Stimulated activated CD8-positive, alpha-beta memory T cell treated with anti-CD3 and anti-CD28 coated beads, Interleukin-15, amount 100 ng/mL, for 4 hours (primary cell): ENCODE measurements around the gene IL3.
A peak's percentile ranks its signal among the peaks of the same experiment; 100 is the strongest.

ENCODE experiments used
- DNase-seq, 2 donors: peaks; one replicate each; pipeline ENCODE4 v3.0.0-alpha.2; 2020; ENCODE audit warnings: low read depth in 2 of 2

IL3 gene

DNA sequence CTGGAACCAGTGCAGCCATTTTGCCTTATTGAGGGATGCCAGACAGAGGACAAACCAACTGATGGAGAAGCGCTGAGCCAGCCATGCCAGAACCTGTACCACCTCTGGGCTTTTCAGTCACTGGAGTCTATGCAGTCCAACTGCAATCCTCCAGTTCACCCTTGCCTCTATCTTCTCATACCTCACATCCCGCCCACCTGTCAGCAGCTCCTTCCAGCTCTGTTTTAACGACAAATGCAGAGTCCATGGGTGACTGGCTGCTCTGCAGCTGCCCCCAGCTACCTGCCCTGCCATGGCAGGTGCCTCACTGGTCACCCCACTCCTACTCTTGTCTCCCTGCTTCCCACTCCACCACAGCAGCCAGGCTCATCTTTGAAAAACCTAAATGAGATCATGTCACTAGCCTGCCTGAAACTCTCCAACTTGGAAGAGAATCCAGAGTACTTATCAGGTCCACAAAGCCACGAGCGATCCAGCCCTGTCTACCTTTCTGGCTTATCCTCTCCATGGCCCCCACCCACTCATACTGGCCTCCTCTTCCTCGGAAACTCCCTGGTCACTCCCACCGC, 35.0 kb upstream of the IL3 start:
- no peak for DNase-seq

DNA sequence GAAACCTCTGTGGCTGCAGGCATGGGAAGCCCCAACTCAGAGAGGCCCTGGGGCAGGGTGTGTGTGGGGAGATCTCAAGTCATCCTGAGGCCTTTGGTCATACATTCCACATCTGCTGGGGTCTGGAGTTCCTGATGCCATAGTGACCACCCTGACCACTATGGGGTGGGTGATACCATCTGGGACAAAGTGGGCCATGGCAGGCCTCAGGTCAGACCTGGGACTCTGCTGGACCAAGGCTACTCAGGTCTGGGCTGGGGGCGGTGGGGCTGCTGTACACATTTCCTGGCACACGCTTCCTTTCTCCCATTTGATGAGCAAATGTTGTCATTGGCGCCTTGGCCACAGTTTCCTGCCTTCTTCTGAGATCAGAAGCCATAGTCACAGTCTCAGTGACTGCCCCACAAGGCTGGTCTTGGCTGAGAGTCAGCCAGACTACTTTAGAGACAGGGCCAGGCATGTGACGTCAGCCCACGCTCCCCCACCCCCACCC, 33.9 kb upstream of the IL3 start:
- no peak for DNase-seq

DNA sequence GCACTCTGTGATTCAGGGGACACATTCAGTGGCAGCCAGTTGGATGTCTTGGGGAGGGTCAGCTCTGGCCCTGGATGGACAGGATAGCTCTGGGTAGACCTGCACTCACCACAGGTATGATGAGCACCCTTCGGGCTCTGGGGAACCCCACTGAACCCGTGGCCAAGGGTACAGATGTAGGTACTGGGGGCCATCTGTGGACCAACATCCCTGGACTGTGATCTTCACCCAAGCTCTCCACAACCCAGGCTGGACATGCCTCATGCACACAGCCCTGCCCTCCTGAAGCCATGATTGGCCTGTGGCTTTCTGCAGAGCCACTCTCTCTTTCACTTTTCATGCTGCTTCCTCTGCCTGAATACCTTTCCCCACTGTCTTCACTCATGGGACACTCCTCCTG, 33.4 kb upstream of the IL3 start:
- DNase-seq = no peak

DNA sequence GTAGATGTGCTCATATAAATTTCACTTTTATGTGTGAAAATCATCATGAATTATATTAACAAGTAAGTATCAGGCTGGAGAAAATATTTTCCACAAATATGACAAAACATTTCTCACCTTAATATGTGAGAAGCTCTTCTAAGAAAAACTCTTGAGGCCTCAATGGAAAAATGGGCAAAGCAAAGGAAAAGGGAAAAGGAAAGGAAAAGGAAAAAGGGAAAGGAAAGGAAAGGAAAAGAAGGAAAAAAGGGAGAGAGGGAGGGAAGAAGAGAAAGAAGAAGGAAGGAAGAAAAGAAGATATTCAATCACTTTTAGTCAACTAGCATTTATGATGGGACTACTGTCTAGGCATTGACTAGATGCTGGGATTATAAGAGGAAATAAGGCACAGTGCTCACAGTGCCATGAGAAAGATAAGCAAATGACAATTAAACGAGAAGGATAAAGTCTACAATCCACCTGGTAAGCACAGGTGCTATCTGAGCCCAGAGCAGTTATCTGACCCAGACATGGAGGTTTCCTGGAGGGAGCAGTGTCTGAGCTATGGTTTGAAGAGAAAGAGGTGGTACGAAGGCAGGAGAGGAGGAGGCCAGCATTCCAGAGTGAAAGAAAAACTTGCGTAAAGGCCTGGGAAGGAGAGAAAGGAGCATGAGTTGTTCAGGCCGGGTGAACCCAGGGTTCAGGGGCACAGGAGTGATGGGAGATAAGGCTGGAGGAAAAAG, 30.7 kb upstream of the IL3 start:
- no peak for DNase-seq

DNA sequence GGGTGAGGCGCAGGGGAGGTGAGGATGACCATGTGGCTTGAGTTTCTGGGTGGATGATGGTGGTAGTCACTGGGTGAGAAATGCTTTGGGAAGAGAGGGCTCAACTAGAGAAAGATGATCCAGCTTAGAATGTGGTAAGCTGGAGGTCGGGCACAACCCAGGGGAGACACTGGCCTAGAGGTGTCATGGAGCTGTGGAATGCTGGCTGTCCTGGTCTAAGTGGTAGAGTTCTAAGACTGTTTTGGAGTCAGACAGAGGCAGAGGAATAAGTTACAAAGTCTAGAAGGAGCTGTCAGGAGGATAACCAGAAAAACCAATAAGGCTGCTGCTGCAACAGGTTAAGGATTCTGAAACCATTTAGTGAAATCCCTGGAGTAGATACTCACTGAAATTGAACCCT, 29.8 kb upstream of the IL3 start:
- no peak for DNase-seq

DNA sequence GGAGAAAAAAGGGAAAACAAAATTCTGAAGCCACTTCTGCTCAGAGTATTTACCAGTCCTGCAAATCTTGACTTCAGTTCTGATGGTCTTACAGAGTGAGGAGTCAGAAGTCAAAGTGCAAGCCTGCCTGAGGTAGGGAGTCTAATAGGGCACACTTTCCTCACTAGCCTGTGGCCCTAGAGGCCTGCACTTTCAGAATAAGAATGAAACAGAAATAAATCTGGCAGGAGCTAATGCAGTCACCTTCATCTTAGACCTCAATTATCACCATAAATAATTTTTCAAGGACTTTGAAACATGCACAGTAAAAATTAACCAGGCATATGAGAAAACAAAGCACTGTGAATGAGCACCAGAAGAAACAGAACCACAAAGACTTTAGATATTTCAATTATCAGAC, 28.3 kb upstream of the IL3 start:
- no peak for DNase-seq

DNA sequence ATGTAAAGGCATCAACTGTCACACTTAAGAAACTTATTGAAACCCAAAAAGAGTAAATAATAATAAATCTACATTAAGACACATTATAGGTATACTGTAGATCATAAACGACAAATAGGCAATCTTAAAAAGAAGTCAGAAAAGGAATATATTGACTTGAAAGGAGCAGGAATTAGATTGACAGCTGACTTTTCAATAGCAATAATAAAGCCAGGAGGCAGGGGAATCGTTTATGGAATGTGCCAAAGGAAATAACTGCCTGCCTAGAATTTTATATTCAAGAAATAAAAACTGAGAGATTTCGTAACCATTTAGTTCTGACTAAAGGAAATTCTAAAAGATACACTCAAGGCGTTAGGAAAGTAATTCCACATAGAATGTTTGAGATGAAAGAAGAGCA, 27.3 kb upstream of the IL3 start:
- no peak for DNase-seq

DNA sequence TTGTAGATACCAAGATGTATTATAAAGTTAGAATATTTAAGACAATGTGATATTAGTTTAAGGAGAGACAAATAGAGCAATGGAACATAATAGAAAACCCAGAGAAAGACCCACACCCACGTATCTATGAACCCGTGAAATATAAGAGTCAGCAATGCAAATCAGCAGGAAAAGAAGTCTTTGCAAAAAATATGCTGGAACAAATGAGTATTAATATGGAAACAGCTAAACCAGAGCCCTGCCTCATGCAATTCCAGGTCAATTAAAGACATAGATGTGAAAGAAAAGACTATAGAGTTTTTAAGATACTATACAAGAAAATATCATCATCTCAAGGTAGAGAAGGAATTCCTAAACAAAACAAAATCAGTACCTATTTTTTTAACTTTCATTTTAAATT, 23.1 kb upstream of the IL3 start:
- no peak for DNase-seq

DNA sequence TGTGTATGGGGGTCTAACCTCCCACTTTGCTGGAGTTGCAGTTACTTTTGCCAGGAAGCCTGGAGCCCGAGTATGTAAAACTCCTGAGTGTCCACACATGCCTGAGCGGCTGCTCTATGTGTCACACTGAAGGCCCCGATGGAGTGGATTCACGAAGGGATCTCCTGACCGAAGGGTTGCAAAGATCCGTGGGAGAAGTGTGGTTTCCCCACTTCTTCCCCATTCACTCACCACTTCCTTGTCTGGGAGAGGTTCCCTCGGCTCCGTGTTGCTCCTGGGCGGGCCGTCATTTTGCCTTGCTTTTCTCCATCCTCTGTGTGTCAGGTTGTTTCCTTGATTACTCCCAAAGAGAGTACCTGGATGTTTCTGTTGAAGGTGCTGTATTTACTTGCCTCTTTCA, 16.2 kb upstream of the IL3 start:
- no peak for DNase-seq

DNA sequence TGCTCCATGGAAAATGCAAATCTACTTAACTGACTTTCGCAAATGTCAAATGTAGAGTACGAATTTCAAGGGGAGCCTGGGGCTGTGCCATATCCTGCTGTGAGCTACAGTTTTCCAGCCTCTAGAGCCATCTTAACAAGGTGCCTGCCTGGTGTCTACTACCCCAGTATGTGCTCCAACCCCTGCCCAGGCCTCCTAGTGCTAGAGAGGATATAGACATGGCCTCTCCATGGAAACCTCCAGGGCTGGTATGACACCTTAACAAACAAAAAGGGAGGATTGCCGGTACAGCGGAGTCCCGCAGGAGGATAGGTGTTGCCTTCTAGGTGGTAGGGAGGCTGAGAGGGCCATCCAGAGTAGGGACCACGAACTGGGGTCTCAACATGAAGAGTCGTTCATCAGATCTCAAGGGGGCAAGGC, 13.6 kb upstream of the IL3 start:
- DNase-seq = no peak

DNA sequence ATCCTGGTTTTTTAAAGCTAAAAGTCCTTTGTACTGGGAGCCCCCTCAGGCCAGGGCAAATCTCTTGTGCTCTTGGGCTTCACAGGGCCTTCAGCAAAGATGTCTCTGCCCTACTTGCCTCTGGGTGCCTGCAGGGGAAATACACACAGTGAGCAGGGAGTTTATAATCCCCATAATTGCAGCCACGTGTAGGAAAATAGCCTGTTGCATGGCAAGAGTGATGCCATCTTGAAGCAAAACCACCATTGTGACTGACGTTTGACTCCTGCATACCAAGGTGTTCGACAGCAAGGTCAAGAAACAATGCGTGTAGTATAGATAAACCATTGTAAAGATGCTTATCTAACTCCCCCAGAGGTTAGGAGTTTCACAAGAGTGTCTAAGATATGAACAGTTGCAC, 11.4 kb upstream of the IL3 start:
- no peak for DNase-seq

DNA sequence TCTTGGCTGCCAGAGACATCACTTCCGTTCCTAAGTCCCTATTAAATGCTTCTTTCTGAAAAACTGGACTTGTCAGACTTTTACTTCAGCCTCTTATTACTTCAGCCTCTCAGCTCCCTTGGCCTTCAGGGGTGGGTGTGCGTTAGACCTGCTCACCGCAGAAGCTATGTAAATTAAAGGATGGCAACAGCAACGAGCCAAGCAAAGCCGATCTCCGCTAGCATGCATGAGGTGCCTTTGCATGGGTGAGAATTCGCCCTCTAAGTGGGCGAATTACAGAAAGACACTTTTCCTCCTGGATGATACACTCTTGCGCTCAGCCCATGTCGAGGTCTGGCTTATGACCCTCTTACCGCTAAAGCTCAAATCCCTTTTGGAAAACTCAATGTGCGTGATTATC, 10.9 kb upstream of the IL3 start:
- DNase-seq = no peak

DNA sequence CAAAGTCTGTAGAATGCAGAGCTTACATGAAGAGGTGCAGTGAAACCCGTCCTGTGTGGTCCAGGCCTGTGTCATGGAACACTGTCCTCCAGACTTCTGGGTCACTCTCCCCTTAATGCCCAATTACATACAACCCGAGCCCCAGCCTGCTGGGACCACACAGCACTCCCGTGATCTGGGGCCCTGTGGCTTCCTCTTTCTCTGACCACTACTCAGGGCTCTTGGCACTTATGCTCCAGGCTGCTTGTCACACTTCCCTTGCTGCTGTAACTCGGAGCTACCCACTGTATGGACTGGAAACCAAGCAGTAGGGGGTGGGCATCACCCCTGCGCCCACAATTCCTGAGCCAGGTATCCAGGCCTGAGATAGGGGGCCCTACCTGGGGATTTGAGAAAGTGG, 10.3 kb upstream of the IL3 start:
- DNase-seq = no peak

DNA sequence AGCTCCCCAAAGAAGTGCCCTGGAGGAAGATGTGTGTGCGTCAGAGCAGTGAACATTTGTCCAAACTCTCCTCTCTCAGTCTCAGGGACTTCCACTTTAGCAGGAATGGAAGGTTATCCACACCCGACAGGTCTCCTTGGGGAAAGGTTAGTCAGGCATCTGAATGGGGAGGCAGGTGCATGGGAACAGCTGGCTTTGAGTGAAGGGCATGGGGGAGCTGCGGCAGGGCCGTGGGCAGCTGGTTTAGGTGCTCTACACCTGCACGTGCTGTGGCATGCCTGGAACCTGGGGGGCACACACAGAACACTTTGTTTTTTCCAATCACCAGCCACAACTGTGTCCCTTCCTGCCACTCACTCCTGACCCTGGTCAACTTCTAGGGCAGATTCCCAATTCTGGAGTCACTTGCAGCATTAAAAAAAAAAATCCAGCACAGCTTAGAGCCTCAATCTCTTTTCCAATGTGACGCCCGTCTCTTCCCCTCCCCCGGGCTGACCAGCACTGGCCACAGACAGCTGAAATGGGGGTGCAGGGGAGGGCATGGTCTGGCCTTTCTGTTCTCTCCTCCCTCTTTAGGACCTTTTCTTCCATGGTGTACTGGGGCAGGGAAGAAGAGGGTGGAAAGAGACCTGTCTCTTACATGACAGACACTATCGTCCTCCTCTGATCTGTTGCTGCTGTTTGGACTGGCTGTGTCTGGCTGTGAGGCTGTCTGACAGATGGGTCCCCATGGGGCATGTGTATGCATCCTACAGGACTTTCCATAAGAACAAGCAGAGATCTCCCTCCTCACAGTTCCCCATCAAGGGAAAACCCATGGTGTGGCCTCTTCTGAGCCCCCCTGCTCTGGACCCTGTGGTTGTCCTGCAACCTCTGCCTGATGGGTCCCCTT, 9.5 kb upstream of the IL3 start:
- DNase-seq = no peak

DNA sequence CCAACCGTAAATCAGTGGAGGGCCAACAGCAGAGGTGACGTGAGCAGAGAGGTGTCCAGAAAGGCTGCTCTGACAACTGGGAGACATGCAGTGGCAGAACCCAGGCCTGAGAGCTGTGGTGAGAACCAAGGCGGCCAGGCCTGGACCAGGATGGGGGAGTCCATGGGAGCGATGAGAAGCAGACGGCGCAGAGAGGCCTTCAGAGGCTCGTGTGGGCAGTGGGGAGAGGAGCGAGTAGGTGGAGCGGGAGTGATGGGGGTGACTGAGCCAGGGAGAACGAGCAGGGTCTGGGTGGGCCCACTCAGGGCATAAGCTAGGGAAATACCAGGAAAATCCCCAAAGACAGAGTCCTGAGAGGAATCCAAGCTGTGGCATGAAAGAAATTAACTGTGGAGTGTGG, 7.9 kb upstream of the IL3 start:
- DNase-seq = no peak

DNA sequence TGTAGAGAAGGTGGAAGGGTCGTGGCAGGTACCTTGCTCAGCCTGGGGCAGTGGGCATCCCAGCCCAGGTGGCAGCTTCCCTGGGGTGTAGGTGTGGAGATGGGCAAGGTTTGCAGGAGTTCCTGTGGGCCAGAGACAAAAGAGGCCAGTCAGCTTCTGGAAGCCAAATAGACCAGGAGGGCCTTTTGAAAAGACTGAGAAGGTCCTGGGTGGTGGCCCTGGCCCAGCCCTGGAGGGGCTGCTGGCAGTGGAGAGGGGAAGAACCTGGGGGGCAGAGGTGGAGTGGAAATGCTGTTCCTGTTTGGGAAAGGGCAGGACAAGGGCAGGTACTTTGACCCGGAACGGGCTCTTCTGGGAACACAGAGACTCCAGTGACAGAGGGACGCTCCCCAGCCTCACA, 7.0 kb upstream of the IL3 start:
- DNase-seq = no peak

DNA sequence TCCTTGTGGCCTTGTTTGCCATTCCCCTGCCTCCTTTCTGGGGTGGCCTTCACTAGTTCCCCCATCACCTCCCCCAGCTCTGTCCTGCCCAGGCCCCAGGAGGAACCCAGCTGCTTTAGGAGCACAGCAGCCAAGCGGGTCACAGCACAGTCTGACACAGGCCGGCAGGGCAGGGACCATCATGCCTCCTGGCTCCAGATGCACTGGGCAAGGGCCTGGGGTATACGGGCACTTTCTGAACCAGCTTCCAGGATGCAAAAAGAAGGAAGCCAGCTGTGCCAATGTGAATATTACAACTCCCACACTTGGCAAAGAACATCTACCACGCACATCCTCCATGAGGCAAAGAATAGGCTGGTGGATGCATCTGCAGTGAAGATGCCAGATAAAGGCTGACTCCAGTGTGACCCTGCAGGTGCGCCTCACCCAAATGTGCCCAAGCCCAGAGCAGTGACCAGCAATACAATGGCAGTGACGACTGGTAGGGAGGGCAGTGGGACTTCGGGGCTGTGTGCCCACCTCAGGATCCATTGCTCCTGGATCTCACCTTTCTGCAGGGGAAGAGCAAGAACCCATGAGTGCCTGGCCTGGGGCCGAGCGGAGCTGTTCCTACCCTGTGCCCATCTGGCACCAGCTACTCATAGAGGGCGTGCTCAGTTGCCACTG, 6.3 kb upstream of the IL3 start:
- no peak for DNase-seq

DNA sequence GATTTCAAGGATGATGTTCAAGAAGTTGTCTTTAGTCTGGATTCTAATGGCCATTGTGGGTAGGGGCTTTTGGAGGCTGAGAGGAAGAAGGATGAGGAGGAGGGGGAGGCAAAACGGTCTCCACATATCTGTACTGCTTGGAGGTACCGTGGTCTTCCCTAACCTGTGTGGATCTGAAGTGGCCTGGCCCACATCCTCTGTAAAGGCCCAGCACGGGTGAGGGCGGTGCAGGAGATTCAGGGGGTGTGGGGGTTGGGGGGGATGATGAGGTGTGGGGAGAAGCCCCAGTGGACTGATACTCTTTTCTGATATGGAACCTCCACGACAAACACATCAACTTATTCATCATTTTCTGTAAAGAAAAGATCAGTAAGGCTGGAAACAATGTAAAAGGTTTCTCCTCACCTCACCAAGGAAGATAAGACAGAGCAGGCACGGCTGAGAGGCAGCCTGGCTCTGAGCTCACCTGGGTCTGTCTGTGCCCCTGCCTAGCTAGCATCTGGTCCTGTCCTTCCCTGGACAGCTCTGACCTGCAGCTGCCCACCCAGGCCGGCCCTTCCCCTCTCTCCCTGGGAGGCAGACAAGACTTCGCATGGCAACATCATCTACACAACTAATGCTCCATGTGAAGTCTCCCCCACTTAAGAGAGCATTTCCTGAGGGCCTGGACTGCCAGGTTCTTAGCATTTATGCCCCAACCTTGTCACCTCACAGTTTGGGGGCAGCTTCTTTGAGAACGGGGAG, 5.6 kb upstream of the IL3 start:
- no peak for DNase-seq

DNA sequence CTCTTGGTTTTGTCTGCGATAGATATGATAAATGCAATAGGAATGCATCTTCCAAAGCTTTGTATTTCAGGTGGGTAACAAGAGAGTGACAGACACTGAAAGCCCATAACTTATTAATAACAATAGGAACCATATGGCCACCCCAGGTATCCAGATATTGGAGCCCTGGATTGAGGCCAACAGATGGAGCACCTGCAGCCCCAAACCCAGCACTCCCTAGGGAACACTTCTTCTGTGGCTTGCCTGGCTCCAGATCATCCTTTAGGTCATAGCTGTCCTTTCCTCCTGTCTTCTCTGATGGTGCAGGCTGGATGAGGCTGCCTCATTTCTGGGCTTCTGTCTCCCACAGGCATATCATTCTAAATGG, 5.0 kb upstream of the IL3 start:
- DNase-seq = no peak

DNA sequence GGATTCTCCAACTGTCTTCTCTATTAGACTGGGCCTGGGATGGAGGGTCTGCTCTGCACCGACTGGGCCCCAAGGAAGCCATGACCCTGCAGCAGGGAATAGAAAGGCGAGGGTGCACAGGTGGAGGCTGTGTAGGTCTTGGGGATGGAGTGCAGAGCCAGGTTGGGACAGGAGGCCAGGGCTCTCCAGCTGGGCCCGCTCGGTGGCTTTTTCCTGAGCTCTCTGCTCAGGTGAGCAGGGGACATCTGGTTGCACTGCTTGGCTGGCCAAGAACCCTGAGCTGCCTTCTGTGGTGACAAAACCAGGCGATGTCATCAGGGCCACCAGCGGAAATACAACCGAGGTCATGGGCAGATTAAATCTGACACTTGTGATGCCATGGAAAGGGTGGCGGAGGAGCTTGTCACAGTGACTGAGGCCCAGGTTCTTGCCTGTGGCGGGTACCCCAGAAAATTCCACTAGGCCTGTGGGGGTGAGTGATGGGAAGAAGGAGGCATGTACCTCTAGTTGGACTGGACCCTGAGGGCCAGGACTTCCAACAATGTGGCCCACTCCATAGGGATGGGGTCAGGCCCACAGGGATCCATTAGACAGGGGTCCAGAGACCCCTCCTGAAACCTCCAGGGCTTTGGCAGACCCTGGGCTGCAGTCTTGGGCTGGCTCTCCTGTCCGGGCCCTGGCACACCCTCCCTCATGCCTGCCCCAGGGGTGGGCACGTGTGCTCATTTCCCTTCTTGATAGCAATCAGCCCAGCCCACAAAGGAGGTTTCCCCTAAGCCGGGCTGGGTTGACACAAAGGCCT, 4.4 kb upstream of the IL3 start:
- DNase-seq = peak in 1 of 2 donors; percentile 63
